H4 (cell line): ENCODE results near the gene ZGRF1. TPM values are rescaled to one million over a fixed set of nuclear protein-coding genes. Genes with fewer than 3 reads are reported as not detected.
"Not testable (repeated sequence)": the region's sequence is repeated elsewhere in the genome, so short reads cannot be mapped to it uniquely, and the experiment has no call there.

Experiments used
- DNase-seq: peaks from one replicate; pipeline ENCODE4 v3.0.0-alpha.2; 2015; ENCODE audit warnings: low spot score
- total RNA-seq: library from RNA; depleted of rRNA; stranded (reverse); fragments of >200 nt; shearing (Covaris generic); gene quantifications from 2 replicates; pipeline ENCODE4 v1.2.3, GENCODE V29; 2014; rRNA removed

ZGRF1 gene, protein sequence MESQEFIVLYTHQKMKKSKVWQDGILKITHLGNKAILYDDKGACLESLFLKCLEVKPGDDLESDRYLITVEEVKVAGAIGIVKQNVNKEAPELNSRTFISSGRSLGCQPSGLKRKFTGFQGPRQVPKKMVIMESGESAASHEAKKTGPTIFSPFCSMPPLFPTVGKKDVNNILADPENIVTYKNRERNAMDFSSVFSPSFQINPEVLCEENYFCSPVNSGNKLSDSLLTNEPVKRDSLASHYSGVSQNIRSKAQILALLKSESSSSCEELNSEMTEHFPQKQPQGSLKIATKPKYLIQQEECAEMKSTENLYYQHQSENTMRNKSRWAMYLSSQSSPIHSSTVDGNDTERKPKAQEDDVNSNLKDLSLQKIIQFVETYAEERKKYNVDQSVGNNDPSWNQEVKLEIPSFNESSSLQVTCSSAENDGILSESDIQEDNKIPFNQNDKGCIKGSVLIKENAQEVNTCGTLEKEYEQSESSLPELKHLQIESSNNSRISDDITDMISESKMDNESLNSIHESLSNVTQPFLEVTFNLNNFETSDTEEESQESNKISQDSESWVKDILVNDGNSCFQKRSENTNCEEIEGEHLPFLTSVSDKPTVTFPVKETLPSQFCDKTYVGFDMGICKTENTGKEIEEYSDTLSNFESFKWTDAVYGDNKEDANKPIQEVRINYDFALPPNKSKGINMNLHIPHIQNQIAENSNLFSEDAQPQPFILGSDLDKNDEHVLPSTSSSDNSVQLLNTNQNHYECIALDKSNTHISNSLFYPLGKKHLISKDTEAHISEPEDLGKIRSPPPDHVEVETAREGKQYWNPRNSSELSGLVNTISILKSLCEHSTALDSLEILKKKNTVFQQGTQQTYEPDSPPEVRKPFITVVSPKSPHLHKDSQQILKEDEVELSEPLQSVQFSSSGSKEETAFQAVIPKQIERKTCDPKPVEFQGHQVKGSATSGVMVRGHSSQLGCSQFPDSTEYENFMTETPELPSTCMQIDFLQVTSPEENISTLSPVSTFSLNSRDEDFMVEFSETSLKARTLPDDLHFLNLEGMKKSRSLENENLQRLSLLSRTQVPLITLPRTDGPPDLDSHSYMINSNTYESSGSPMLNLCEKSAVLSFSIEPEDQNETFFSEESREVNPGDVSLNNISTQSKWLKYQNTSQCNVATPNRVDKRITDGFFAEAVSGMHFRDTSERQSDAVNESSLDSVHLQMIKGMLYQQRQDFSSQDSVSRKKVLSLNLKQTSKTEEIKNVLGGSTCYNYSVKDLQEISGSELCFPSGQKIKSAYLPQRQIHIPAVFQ (N-terminal part only)
- 7.1 and 10.4 TPM in 2 replicates for total RNA-seq

DNA sequence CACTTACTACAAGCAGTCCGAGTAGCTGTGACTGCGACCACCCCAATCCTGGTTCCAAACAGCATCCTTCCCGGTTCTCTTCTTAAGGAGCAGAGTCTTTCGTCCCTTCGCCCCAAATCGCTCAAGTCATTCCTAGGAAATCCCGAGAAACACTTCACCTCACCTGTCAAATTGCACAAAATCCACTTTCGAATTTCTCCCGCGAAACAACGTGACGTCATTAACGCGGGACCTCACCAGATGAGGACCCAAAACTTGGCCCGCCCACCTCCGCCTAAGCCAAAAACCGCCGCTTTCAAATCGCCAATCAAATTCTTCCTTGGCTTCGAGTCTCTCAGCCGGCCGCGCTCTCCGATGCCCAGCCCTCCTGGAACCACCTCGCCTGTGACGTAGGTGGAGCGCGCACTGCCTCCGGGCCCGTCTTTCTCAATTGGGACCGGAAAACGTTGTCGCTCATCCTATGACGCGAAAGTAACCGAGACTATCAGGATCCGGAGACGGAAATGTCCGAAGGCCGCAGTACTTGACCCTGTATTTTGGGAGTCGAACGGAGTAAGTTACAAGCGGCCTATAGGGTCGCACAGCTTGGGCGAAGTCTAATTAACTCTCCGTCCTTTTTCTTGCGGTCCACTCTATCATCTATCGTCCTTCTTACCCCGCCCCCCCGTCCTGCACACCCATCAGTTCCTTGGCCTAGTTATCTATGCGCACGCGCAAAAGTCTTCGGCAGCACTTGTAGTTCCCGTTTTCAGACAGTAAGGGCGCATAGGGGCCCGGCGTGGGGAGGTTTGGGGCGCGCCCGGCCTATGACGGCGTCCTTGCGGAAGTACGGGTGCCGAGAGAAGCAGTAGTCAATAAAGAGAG lies at the start of gene ZGRF1, which contains the start of gene LARP7:
Gene ZGRF1 (minus strand): TSS at position 222 of the 864 bp plus-strand sequence. CDS start 3,733 bp downstream, outside the sequence.
Gene LARP7 (plus strand): TSS at position 456 of the 864 bp plus-strand sequence. CDS start 7,527 bp downstream, outside the sequence.
- DNase-seq, result peak; percentile 98

GRCh38 chr4:112680996-112681395 lies 44.3 kb upstream of the ZGRF1 start:
- no peak for DNase-seq

DNA sequence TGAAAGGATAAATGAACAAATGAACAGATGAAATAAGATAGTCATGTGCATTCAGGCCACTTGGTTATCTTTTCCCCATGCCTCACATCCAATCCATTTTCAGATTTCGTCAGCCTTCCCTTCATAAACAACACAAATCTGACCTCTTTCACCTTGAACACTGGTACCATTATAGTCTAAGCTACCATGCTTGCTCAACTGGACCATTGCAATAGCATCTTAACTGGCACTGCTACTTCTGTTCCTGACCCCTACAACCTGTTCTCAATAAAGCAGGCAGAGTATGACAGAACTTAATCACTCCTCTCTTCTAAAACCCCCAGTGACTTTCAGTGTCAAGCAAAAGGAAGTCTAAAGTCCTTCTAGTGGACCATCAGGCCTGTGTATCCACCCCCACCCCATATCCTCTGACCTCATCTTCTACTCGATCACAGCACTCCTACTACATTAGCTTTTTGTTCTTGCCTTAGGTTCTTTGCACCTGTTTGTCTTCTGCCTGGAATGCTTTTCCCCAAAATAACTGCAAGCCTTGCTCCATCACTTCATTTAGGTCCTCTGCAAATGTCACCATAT lies 40.9 kb upstream of the ZGRF1 start:
- DNase-seq, result no peak

GRCh38 chr4:112674376-112674775 lies 37.7 kb upstream of the ZGRF1 start:
- DNase-seq, result no peak

DNA sequence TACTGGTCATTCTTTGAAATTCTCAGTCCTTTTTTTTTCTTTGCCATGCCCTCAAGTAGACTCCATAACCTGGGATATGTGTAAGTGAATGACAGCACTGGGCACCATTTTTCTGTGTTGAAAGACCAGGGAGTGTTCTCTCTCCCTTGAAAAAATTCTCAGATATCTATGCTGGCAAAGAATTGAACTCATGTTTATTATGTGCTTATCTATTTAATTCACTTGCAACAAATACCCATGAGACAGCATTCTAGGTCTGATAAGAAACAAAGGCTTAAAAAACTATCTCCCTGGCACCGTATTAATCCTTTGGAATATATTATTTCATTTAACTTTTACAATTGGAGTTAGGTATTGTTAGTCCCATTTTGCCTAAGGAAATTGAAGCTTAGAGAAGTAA lies 37.0 kb upstream of the ZGRF1 start:
- no peak for DNase-seq

DNA sequence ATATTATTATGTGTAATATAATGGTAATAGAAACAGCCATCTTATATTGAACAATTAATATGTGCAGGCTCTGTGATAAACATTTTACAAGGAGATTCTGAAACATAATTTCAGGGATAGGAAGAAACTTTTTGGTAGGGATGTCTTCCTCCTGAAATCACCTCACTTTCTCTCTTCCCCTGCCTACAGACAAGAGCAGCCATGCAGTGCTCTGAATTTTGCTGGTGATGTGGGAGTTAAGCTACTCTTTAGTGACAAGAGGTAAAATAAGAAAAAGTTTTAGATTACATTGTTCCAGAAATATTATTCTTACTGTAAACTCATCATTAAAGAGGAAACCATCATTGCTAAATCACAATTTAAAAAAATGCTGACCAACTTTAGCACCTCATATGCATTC lies 36.4 kb upstream of the ZGRF1 start:
- DNase-seq, result no peak

DNA sequence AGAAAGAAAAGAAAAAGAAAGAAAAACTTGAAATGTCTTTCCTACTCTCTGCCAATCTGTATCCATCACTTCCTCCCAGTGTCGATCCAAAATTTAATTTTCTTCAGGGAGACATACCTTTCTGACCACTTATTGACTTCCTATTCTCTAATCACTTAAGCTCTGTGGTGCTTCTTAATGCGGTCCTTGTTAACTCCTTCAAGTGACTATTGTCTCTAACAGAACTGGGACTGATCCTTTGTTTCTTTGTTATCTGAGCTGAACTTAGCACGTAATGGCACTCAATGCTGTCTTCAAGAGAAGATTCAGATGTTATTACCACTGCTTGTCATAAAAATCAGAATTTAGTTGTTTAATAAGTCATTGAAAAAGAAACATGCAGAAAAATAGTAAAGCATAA lies 31.4 kb upstream of the ZGRF1 start:
- DNase-seq, result no peak

DNA sequence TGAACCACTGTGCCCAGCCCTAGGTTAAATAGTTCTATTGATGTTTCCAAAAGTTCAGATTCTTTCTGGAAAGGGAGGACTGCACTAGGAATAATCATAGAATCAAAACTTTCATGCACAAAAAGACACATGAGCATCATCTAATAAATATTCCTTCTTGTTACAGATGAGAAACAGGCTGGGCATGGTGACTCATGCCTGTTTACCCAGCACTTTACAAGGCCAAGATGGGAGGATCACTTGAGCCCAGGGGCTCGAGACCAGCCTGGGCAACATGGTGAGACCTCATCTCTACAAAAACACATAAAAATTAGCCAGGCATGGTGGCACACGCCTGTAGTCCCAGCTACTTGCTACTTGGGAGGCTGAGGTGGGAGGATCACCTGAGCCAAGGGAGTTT lies 27.9 kb upstream of the ZGRF1 start:
- no peak for DNase-seq

GRCh38 chr4:112656115-112656514 lies 19.4 kb upstream of the ZGRF1 start:
- DNase-seq, result not testable (repeated sequence)

DNA sequence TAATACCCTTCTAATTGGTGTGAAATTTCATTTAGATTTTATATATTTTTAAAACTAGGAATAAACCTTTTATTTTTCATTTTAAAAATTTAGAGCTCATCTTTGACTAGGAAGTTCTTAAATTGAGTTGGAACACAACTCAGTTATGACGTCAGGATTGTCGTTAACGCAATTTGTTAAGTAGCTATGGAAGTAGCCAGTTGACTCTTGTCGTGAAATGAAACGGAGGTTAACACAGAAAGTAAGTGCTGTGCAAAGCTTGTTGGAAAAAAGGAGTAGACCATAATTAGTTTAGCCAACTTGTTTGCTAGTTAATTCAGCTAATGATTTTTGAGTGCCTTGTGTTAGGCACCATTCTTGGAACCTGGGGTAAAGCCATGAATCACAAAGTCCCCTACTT lies 18.6 kb upstream of the ZGRF1 start:
- no peak for DNase-seq

GRCh38 chr4:112652216-112652615 lies 15.5 kb upstream of the ZGRF1 start:
- DNase-seq, result no peak

DNA sequence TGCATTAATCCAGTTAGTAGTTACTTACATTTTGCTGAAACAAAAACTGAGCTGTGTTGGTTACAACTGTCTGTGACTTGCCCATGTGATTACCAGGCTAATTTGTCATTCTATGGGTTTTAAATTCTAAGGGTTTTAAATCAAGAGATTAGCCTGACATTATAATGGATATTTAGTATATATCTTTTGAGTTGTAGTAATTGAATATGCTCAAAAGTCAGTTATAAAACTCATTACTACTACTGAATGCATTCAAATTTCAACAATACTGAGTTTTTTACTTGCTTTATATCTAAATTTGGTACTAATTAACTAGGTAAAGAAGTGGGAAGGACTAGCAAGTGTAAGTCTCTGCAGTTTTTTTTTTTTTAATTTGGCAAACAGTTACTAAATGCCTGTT lies 14.9 kb upstream of the ZGRF1 start:
- DNase-seq, result no peak

GRCh38 chr4:112650332-112650731 lies 13.6 kb upstream of the ZGRF1 start:
- DNase-seq, result no peak

DNA sequence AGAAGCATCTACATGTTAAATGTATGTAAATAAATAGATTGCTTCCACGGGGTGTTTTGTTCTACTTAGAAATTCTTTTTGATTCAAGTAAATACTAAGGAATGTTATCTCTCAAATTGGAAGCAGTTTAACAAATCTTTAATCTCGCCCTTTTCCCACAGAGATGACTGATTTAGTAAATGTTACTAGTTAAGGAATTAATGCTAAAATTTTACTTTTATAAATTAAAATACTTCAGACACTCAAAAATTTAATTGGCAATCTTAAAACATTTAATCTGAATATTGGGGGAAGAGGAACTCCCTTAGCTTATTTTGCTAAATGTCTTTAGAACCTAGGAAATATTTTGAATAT lies 12.3 kb upstream of the ZGRF1 start:
- no peak for DNase-seq

- no peak for DNase-seq
Observed at GRCh38 chr4:112648263-112649054, 11.8 kb upstream of the ZGRF1 start.

- no peak for DNase-seq
Observed at GRCh38 chr4:112647785-112648184, 11.1 kb upstream of the ZGRF1 start.

DNA sequence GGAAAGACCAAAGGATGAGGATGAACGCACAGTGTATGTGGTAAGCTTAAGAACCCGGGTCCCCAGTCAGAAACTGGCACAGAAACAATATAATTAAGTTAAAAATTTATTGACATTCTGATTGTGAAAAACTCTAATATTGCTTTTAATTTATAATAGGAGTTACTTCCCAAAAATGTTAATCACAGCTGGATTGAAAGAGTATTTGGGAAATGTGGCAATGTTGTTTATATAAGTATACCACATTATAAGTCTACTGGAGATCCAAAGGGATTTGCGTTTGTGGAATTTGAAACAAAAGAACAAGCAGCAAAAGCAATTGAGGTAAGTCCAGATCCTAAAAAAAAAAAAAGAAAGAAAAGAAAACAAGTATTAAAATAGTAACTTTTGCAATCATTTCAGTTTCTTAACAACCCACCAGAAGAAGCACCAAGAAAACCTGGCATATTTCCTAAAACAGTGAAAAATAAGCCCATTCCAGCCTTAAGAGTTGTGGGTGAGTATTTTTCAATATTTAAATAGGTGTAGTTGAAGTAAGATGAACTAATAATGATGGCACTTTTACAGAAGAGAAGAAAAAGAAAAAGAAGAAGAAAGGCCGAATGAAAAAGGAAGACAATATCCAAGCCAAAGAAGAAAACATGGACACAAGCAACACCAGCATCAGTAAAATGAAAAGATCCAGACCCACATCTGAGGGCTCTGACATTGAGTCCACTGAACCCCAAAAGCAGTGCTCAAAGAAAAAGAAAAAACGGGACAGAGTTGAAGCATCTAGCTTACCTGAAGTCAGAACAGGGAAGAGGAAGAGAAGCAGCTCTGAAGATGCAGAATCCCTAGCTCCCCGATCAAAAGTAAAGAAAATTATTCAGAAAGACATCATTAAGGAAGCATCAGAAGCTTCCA lies 10.2 kb upstream of the ZGRF1 start:
- DNase-seq, result no peak

DNA sequence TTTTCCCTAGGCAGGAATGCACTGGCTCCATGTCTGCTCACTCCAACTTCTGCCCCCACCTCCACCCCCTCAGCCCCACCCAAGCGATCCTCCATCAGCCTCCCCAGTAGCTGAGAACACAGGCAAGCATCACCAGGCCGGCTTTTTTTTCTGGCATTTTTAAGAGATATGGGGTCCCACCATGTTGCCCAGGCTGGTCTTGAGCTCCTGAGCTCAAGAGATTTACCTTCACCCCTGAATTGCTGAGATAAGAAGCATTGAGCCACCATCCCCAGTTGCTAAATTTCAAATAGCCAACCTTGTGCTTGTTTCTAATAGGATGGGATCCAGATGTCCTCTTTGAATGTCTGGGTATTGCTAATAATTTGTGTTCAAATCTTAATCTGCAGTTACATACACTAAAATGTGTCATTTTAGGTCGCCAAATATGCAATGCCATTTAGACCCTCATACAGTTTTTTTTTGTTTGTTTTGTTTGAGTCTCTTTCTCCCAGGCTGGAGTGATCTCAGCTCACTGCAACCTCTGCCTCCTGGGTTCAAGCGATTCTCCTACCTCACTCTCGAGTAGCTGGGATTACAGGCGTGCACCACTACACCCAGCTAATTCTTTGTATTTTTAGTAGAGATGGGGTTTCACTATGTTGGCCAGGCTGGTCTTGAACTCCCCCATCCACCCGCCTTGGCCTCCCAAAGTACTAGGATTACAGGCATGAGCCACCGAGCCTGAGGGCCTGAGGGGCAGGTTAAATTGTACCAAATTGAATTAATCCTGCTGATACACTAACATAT lies 9.0 kb upstream of the ZGRF1 start:
- DNase-seq, result no peak
